Measurements from ENCODE around the gene MAP3K5.

MAP3K5 gene

GRCh38 chr6:136616527-136616926 is 175.8 kb downstream of the MAP3K5 start:
- ATAC-seq = no peak
- TF ChIP-seq PPARA (CRISPR knock-in tag; IDR thresholded peaks at IDR 0.05; ENCODE audit: borderline replicate concordance) = no peak
- TF ChIP-seq CREB5 (CRISPR knock-in tag; IDR thresholded peaks at IDR 0.05; ENCODE audit: low read depth) = no peak
- no peak for TF ChIP-seq PATZ1 (CRISPR knock-in tag; IDR thresholded peaks at IDR 0.05; ENCODE audit: borderline replicate concordance)
- TF ChIP-seq TSHZ2 (CRISPR knock-in tag; IDR thresholded peaks at IDR 0.05) = no peak
- TF ChIP-seq TOX (CRISPR knock-in tag; IDR thresholded peaks at IDR 0.05; ENCODE audit: borderline replicate concordance) = no peak
- TF ChIP-seq ZNF8 (CRISPR knock-in tag; IDR thresholded peaks at IDR 0.05) = no peak
- TF ChIP-seq SNAI2 (CRISPR knock-in tag; IDR thresholded peaks at IDR 0.05) = no peak
- TF ChIP-seq ZFP30 (CRISPR knock-in tag; IDR thresholded peaks at IDR 0.05) = no peak
- no peak for TF ChIP-seq ZC3H10 (CRISPR knock-in tag; IDR thresholded peaks at IDR 0.05)
- no peak for TF ChIP-seq ARNTL (CRISPR knock-in tag; IDR thresholded peaks at IDR 0.05; ENCODE audit: borderline replicate concordance, low read depth)
- TF ChIP-seq OSR1 (CRISPR knock-in tag; IDR thresholded peaks at IDR 0.05) = no peak

GRCh38 chr6:136614994-136615393 is 177.3 kb downstream of the MAP3K5 start:
- no peak; the same call in 2 of the 3 replicates for ATAC-seq
- TF ChIP-seq ZC3H10 (CRISPR knock-in tag; IDR thresholded peaks at IDR 0.05) (no peak), CSRNP3 (CRISPR knock-in tag; IDR thresholded peaks at IDR 0.05) (0 out of 2 replicates have a peak, but pooled peaks have one; percentile 38), ESRRG (CRISPR knock-in tag; IDR thresholded peaks at IDR 0.05) (peak; percentile 35; the same call in 1 of the 2 replicates), BACH2 (CRISPR knock-in tag; IDR thresholded peaks at IDR 0.05; ENCODE audit: borderline replicate concordance) (no peak), CREB5 (CRISPR knock-in tag; IDR thresholded peaks at IDR 0.05; ENCODE audit: low read depth) (0 out of 2 replicates have a peak, but pooled peaks have one; percentile 19), ZFP3 (CRISPR knock-in tag; IDR thresholded peaks at IDR 0.05) (no peak), ZFP30 (CRISPR knock-in tag; IDR thresholded peaks at IDR 0.05) (no peak), ISL1 (CRISPR knock-in tag; IDR thresholded peaks at IDR 0.05) (peak; percentile 93), RARB (CRISPR knock-in tag; IDR thresholded peaks at IDR 0.05) (no peak)

- ATAC-seq = no peak
- TF ChIP-seq ESRRG (CRISPR knock-in tag; IDR thresholded peaks at IDR 0.05) (no peak), RARB (CRISPR knock-in tag; IDR thresholded peaks at IDR 0.05) (no peak), SNAI2 (CRISPR knock-in tag; IDR thresholded peaks at IDR 0.05) (no peak), GLIS3 (CRISPR knock-in tag; IDR thresholded peaks at IDR 0.05) (no peak), PPARA (CRISPR knock-in tag; IDR thresholded peaks at IDR 0.05; ENCODE audit: borderline replicate concordance) (no peak), CSRNP3 (CRISPR knock-in tag; IDR thresholded peaks at IDR 0.05) (no peak), ZNF565 (CRISPR knock-in tag; conservative IDR thresholded peaks at IDR 0.05; ENCODE audit: low read depth) (no peak), ZNF8 (CRISPR knock-in tag; IDR thresholded peaks at IDR 0.05) (no peak), ZFP3 (CRISPR knock-in tag; IDR thresholded peaks at IDR 0.05) (no peak), PATZ1 (CRISPR knock-in tag; IDR thresholded peaks at IDR 0.05; ENCODE audit: borderline replicate concordance) (no peak), OSR1 (CRISPR knock-in tag; IDR thresholded peaks at IDR 0.05) (no peak), TOX (CRISPR knock-in tag; IDR thresholded peaks at IDR 0.05; ENCODE audit: borderline replicate concordance) (no peak), ZFP30 (CRISPR knock-in tag; IDR thresholded peaks at IDR 0.05) (no peak)
Measured at GRCh38 chr6:136614350-136614749, 177.9 kb downstream of the MAP3K5 start.
